ENCODE results near the gene CFAP251.
A peak's percentile ranks its signal among the peaks of the same experiment; 100 is the strongest.
"Not testable (repeated sequence)": the region's sequence is repeated elsewhere in the genome, so short reads cannot be mapped to it uniquely, and the experiment has no call there.

Gene CFAP251, protein sequence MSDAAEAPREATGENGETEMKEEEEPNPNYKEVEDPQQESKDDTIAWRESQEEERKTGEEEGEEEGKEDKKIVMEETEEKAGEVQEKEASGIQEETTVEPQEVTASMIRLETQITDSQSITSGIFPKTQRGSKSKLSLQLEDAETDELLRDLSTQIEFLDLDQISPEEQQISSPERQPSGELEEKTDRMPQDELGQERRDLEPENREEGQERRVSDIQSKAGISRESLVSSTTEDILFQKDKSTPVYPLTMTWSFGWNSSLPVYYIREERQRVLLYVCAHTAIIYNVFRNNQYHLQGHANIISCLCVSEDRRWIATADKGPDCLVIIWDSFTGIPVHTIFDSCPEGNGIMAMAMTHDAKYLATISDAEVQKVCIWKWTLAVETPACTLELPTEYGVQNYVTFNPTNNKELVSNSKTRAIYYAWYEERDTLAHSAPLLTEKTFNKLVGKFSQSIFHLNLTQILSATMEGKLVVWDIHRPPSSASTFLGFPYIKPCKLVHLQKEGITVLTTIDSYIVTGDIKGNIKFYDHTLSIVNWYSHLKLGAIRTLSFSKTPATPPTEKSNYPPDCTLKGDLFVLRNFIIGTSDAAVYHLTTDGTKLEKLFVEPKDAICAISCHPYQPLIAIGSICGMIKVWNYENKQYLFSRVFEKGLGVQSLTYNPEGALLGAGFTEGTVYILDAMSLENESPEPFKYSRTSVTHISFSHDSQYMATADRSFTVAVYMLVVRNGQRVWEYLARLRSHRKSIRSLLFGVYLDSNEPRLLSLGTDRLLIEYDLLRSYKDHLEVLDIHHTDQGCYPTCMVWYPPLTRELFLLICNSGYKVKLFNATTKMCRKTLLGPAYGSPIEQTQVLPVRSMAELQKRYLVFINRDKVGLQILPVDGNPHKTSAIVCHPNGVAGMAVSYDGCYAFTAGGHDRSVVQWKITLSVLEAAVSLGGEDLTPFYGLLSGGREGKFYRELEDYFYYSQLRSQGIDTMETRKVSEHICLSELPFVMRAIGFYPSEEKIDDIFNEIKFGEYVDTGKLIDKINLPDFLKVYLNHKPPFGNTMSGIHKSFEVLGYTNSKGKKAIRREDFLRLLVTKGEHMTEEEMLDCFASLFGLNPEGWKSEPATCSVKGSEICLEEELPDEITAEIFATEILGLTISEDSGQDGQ

DNA sequence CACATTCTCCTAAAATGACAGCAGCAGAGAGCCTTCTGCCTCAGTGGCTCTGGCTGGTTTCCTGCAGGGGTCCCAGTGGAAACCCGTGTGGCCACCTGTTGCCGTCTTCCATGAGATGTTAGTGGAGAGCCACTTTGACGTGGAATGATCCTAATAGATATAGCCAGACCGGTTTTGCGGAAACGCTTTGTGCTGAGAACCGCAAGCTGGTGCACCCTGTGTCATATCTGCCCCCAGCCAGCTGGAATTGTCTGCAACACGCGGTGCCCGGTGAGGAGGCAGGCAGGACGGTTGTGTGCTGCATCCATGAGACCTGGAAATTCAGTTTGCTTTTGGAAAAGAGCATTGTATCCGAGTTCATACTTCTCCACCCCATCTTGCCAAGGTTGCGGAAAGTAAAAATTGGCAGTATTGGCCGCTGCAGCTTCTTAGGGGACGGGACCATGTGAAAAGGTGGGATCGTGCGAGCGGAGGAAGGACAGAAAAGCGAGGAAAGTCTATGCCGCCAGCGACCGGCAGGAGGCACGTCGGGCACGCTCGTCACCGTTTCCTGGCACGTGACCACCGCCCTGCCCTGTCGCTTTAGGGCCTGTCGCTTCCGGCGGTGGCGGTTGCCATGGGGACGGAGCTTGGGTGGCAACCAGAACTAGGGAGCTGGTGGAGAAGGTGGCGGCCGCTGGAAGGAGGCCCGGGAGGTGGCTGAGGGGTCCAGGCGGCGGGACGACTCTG is at the start of gene CFAP251:
TSS of gene CFAP251 (plus strand) at position 643 of the 729 bp plus-strand sequence. CDS start 2,714 bp downstream, outside the sequence.
- peak; percentile 88 to 92 (median 91) for DNase-seq (ENCODE audit: low read depth in 3 of 3)

DNA sequence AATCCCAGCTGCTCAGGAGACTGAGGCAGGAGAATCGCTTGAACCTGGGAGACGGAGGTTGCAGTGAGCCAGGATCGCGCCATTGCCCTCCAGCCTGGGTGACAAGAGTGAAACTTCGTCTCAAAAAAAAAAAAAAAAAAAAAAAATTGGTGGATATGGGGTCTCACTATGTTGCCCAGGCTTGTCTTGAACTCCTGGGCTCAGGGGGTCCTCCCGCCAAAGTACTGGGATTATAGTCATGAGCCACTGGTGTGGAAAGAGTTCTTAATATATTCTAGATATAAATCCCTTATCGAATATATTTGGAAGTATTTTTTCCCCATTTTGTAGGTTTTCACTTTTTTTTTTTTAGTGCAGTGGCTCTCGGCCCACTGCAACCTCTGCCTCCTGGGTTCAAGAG is 49.2 kb upstream of the CFAP251 start:
- not testable (repeated sequence) for DNase-seq (ENCODE audit: low read depth in 3 of 3)

DNA sequence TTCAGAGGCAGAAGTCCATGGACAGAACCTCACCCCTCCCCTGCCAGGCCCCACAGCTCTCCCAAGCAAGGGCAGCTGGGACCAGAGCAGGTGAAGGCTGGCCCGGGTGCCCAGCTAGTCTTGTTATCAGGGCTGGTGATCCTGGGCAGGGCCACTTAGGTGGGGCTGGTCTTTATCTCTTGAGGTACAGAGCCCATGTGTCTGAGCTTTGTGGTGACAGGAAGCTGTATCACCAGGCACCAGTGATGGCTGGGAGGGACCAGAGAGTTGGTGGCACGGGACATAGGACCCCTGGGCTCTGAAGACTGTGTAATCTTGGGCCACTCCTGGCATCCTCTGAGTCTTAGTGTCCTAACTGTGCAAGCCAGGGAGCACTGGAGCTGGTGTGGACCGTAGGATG is 46.9 kb upstream of the CFAP251 start:
- DNase-seq (ENCODE audit: low read depth in 3 of 3): no peak

DNA sequence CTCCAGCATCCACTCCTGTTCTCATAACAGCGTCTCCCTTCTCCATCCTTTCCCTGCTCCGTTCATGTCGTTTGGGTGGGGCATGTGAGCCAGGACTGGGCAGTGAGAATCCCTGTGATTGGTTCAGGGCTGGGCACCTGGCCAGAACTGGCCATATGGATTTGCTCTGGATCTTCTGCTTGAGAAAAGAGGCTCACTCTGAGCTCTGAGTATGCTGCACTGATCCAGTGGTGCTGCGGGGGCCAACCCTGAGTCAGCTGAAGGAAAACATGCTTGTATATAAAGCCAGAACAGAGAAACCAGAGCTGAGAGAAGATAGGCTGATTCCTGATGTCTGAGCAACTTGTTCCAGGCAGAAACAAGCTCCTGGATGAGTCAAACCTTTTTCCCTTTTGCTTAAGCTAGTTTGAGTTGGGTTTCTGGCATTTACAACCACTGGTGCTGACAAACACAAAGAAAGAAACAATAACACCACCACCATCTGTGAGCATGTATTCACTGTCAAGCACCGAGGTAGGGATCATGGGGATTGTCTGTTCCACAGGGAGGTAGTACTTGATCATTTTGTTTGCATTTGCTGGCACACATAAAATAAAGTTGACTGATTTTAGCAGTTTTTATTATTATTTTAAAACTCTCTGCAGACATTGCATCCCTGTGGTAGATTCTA is 45.7 kb upstream of the CFAP251 start:
- no peak for DNase-seq (ENCODE audit: low read depth in 3 of 3)

DNA sequence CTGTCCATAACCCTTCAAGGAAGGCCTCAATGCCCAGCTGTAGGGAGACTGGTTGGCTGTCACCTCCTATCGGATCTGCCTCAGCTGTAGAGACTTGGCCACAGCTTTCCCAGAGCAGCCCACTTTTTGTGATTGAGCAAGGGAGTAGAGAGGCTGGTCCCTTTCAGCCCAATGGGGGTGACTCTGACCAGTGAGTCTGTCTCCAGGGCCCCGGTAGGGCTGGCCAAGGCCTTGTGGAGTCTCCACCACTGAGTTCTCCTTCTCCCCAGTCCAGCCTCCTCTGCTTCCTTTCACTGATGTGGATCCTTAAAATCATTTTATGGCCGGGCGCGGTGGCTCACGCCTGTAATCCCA is 45.2 kb upstream of the CFAP251 start:
- DNase-seq (ENCODE audit: low read depth in 3 of 3): no peak

DNA sequence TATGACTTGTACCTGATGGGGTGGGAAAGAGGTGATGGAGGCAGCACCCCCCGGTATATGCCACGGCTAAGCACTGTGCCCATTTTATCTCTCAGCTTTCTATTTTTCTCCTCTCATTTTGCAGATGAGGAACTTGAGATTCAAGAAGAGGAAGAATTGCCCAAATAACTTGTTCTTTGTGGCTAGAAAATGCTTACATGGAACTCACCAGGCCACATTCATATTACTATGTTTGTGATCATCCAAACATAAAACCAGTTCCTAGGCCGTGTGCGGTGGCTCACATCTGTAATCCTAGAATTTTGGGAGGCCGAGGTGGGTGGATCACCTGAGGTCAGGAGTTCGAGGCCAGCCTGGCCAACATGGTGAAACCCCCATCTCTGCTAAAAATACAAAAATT is 44.3 kb upstream of the CFAP251 start:
- DNase-seq (ENCODE audit: low read depth in 3 of 3): no peak

DNA sequence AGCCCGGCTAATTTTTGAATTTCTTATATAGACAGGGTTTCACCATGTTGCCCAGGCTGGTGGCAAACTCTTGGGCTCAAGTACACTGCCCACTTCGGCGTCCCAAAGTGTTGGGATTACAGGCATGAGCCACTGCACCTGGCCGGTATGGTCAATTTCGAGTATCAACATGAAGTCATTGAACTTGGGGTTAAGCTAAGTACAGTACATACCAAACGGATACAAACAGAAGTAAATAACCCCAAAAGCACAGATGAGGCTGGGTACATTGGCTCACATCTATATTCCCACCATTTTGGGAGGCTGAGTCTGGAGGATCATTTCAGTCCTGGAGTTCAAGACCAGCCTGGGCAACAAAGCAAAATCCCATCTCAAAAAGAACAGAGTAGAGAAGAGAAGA is 42.8 kb upstream of the CFAP251 start:
- DNase-seq (ENCODE audit: low read depth in 3 of 3): no peak

DNA sequence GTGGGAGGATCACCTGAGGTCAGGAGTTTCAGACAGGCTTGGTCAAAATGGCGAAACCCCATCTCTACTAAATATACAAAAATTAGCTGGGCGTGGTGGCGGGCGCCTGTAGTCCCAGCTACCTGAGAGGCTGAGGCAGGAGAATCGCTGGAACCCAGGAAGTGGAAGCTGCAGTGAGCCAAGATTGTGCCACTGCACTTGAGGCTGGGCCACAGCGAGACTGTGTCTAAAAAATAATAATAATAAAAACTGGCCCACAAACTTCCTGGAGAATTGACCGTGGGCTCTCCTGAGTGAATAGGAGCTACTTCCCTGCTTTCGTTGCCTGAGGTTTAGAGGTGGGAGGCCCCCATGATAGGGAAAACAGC is 42.3 kb upstream of the CFAP251 start:
- DNase-seq (ENCODE audit: low read depth in 3 of 3): not testable (repeated sequence)

DNA sequence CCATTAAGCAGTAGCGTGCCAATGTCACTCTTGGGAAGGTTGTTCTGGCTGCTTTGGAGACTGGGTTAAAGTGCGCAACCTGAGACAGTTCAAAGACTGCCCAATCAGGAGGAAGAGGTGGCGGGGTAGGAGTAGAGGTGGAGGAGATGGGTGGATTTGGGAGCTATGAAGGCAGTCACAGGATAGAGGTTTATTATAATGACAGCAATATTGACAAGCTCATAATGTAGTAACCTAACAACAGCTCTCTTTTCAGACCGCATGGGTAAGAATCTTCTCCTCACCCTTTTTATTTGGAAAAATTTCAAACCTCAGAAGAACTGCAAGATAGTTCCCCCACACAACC is 35.1 kb upstream of the CFAP251 start:
- no peak for DNase-seq (ENCODE audit: low read depth in 3 of 3)

DNA sequence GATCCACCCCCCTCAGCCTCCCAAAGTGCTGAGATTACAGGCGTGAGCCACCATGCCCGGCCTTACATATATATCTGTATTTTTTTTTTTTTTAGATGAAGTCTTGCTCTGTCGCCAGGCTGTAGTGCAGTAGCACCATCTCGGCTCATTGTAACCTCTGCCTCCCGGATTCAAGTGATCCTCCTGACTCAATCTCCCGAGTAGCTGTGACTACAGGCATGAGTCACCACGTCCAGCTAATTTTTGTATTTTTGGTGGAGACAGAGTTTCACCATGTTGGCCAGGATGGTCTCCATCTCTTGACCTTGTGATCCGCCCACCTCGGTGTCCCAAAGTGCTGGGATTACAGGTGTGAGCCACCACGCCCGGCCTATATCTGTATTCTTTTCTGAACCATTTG is 33.3 kb upstream of the CFAP251 start:
- not testable (repeated sequence) for DNase-seq (ENCODE audit: low read depth in 3 of 3)

DNA sequence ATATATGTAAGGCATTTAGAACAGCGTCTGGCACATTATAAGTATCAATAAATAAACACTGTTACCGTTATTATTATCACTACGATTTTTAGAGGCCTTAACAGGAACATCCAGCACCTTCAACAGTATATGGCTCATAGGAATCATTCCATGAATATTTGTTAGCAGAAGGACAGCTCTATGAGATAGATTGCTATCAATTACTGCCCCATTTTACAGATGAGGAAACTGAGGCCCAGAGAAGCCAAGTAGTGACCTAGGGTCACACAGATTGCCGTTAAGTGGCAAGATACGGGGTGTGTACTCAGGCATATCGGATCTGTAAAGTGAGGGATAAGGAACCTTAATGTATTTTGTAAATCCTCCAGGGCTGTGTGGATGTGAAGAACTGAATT is 30.3 kb upstream of the CFAP251 start:
- DNase-seq (ENCODE audit: low read depth in 3 of 3): no peak

DNA sequence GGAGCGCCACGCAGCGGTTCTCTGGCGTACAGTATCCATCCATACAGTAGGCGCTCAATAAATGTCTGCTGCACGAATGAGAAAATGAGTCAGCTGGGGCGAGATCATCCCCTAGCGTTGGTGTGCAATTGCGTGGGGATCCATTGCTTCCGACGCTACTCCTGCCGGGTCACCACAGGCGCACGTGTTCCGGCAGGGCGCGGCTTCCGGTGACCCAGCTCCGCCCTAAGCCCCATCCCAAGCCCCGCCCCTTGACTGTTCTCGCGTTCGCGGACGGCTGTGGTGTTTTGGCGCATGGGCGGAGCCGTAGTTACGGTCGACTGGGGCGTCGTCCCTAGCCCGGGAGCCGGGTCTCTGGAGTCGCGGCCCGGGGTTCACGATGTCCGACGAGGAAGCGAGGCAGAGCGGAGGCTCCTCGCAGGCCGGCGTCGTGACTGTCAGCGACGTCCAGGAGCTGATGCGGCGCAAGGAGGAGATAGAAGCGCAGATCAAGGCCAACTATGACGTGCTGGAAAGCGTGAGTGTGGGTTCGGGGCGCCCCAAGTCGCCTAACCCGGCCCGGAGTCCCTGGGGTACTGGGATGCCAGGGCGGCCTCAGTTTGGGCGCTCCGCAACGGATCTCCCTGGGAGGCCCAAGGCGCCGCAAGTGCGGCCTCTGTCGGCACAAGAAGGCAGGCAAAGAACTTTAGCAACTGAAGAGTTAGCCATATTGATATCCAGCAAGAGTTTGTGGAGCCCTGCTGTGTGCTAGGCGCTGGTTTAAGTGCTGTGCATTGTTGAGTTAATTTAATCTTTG is 29.7 kb upstream of the CFAP251 start, which contains the start of gene PSMD9:
TSS of gene PSMD9 (plus strand) at position 313 of the 796 bp plus-strand sequence. CDS start at position 380, 67 bp downstream.
- DNase-seq (ENCODE audit: low read depth in 3 of 3): peak; percentile 97 to 98 (median 98)

DNA sequence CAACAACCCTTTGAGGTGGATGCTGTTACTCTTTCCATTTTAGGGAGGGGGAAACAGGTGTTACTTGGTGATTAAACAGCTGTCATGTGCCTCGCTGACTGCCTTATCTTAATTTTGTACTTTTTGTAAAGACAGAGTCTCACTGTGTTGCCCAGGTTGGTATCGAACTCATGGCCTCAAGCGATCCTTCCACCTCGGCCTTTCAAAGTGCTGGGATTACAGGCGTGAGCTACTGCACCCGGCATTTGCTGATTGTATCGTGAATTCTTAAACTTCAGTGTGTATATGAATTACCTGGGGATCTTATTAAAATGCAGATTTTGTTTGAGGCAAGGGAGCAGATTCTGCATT is 29.1 kb upstream of the CFAP251 start:
- no peak for DNase-seq (ENCODE audit: low read depth in 3 of 3)

DNA sequence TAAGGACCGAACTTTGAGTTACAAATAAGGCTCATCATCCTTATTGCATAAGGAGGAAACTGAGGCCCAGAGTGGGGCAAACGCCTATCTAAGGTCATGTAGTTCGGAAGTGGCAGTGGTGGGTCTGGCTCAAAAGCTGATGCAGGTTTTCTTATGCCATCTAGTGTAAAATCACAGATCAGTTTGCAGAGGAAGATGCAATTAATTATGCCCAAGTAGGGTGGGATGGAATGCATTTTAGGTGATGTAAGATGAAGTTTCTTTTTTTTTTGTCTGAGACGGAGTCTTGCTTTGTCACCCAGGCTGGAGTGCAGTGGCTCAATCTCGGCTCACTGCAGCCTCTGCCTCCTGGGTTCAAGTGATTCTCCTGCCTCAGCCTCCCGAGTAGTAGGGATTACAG is 28.7 kb upstream of the CFAP251 start:
- not testable (repeated sequence) for DNase-seq (ENCODE audit: low read depth in 3 of 3)

DNA sequence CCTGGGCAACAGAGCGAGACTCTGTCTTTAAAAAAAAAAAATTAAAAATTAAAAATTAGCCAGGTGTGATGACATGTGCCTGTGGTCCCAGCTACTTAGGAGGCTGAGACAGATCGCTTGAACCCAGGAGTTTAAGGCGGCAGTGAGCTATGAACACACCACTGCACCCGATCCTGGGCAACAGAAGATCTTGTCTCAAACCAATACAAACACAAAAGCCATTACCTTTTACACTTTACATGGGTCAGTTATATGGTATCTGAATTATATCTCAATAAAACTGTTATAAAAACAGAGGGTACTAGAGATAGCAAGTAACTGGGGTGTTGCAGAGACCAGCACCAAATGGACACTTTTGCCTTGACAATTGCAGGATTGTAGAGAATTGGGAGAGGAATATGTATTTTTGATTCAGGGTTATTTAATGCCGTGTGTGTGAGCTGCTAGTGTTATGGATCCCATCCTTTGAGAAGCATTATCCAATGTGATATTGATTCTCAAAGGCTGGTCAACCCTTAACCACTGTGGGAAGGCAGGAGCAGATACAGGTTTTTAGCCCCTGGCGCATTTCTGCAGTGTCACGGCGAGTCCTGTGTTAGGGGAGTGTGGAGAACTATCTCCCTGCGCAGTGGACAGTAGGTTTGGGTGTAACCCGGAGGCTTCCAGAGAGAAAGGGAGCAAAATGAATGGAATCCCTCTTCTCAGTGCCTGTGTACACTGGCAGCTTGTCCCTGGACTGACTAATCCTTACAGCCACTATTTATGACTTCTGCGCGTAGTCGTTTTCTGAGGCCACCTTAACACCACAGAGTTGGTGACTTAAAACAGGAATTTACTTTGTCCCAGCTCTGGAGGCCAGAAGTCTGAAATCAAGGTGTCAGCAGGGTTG is 25.5 kb upstream of the CFAP251 start:
- no peak for DNase-seq (ENCODE audit: low read depth in 3 of 3)

DNA sequence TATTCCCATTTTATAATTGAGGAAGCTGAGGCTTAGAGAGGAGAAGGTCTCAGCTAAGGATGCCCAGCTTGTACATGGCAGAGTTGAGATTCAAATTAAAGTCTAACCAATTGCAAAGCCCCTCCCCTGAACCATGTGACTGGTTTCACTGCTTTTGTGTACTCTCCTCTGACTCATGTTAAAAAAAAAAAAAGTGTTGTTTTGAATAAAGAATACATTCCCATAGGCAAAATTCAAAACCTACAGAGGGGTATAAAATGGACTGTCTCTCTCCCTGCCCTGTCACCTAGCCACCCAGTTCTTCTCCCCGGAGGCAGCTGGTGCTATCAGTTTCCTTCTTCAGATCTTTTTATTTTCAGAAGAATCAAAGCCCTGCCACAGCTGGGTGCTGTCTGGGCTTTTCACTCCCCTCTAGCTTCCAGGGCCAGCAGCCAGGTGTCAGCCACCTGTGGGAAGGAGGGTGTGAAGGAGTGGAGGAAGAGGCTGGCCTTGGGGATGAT is 24.4 kb upstream of the CFAP251 start:
- no peak for DNase-seq (ENCODE audit: low read depth in 3 of 3)

DNA sequence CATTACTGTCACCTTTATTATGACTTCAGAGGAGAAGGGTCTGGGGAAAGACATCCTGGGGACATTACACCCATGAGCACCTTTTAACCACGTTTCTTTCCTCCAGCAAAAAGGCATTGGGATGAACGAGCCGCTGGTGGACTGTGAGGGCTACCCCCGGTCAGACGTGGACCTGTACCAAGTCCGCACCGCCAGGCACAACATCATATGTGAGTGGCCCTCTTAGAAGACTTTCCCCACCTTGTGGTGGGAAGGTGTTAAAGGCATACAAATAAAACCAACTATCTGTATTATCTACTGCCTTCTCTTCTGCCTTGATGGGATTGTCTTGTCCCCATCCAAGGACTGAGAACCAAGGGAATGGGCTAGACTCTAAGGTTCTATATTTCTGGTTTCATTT is 23.8 kb upstream of the CFAP251 start:
- no peak for DNase-seq (ENCODE audit: low read depth in 3 of 3)

DNA sequence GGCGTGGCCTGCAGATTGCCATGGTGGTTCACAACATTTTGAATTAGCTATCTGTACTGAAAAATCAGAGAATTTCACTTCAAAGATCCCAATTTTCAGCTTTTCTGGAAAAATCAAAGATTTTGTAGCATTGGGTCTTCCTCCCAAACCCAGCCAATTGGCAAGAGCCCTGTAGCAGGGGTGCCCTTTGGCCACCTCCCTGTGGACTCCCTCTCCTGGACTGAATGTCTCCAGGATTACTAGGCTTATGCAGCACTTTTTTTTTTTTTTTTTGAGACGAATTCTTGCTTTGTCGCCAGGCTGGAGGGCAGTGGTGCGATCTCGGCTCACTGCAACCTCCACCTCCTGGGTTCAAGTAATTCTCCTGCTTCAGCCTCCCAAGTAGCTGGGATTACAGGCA is 20.1 kb upstream of the CFAP251 start:
- no peak for DNase-seq (ENCODE audit: low read depth in 3 of 3)

DNA sequence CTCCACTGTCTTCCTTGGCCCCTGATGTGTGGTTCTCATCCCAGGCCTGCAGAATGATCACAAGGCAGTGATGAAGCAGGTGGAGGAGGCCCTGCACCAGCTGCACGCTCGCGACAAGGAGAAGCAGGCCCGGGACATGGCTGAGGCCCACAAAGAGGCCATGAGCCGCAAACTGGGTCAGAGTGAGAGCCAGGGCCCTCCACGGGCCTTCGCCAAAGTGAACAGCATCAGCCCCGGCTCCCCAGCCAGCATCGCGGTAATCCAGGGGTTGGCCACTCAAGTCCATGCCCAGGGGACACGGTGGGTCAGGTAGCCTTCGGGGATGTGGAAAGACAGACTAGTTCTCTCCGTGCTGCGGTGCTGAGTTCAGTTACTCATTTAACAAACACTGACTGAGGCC is 18.8 kb upstream of the CFAP251 start:
- no peak for DNase-seq (ENCODE audit: low read depth in 3 of 3)
